EH (cell line): ENCODE data around the gene CDC42EP3.

ENCODE experiments used
- DNase-seq: peaks from one replicate; pipeline ENCODE4 v3.0.0-alpha.2; 2015; ENCODE audit warnings: low read depth

CDC42EP3 gene

DNA sequence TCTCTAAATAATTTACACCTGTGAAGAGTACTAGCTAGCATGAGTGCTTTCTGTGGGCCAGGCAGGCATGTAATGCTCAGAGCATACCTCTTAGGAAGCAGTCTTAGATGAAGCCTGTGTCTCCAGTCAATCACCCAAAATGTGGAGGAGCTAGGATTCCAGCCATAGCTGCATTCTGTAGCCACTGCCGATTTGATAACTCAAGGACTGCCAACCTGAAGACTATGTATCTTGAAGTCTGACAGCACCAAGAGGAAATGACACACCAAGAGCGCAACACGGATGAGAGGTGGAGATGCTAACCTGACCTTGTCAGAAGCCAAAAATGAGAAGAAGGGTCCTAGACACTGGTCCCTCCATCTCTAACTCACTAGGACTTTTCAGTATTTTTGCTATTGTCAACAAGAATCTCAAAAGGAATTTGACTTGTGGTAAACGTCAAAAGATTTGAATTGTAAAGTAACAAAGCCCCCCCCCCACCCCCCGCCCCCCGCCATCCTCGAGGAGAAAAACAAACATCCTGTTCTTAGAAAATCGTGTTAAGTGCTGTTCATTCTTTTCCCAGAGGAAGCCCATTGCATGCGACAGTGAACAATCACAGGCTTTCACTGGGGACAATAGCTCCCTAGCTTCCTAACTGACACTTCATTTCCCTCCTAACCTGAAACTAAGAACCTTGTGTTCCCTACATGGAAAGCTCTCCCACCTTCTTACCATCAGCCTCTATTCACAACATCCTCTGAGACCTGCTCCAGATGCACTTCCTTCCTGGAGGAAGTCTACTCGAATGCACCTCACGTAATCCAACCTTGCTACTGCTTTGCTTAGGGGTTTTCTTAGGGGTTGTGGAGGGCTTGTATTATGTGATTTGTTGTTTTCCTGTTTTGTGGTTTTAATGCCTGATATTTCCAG lies 14.7 kb downstream of the CDC42EP3 start:
- peak; percentile 60 for DNase-seq

DNA sequence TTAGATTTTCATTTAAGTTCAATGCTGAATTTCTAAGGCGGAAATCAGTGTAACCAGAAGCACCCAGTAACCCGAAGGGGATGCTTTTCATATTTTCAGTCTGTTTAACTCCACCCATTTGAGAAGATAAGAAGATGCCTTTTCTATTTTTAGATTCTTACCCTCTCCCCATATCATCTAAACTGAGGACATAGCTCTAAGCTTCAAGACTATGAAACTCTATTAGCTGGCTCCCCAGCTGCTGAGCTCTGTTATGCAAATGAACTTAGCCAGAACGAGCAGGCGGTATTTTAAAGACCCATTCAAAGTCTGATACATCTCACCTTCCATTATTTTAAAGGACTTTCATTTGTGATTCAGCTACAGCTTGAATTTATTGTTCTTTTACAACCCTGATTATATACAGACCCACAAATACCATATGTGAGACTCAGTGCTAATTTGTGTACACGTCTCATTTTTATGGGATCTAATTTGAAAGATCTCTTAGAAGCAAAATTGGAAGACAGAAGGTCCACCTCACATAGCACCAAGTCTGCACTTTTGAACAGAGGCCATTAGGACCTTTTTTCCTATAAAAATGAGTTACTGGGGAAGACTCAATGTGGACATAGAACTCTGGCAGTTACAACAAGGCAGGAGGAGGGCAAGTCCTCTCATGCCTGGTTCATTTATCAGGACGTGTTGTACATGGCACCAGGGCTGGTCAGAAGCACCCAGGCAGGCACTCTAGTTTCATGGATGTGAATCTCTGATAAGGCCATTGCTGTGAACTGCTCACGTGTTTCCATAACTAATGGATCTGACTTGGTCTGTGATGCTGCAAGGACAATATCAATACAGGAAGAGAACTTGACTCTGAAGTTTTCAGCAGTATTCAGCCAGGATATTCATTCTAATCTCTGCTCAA lies 16.3 kb downstream of the CDC42EP3 start:
- peak; percentile 76 for DNase-seq

DNA sequence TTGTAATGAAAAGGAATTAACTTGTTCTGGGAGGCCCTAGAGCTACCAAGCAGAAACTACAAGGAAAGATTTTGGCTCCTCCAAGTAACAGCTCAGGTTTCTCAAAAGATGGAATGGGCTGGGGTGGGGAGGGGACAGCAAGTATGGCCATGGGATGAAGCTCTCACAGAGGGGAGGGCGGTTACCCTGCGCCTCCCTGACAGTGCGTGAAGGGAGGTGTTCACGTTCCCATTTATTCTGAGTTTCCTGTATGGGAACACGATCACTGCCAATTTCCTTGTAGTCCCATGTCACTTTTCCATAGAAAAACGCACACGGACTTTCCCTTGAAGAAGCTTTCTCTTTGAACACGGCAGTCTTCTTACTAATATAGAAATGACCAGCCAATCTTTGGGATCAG lies 17.0 kb downstream of the CDC42EP3 start:
- no peak for DNase-seq

DNA sequence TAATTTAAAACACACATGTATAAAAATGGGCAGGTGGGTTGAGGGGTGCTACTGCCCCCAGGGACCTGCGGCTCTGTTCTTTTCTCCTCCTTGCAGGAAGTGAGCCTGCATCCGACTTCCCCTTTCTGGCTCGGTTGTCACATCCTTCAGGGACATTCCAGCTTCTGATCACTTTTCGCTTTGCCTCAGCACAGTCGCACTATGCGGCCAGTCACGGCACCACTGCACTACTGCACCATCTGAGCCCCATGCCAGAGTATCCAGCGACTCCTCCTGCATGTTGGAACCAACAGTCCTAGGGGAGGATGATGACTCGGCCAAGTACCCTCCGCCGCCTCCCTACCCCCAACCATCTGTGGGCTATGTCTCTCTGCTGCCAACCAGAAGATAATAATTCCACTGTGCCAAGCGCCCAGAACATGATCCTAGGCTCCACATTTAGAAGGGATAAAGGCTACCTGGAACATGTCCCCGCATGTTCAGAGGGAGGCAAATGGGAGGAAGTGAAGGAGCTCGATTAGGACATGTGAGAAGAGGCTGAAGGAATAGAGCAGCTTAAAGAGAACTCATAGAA lies 17.6 kb downstream of the CDC42EP3 start:
- no peak for DNase-seq

DNA sequence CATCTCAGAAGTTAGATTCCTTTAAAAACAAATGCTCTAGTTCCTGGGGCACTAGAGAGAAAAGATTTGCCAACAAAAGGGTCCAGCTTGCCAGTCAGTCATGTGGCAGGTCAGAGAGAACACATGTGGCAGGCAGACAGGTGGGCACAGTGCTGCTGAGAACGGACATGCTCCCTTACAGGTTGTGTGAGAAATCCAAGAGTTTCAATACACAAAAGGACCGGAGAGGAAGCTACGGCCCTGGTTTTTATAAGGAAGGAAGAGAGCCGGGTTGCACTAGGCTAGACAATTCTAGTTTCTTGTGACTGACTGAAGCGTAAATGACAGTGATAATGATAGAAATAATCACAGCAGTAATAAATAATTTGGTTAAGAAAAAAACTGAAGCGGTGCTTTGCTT lies 18.3 kb downstream of the CDC42EP3 start:
- no peak for DNase-seq

DNA sequence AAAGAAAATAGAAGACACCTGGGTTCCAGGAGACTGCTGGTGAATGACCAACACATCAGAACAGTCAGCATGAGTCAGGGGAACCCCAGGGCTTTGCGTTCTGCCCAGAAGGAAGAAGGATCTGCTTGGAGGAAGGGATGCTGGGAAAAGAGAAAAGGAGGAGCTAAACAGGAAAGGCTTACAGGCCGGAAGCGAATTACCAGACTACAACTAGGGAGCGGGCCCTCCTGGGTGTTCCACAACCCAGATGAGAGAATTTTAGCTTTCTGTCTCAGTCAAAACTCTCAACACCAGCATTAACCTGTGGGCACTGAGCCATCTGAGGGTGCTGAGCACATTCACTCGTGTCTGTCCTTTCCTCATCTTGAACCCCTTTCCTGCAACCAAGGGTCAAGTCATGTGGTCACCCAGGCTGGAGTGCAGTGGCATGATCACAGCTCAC lies 19.2 kb downstream of the CDC42EP3 start:
- DNase-seq = peak; percentile 92

DNA sequence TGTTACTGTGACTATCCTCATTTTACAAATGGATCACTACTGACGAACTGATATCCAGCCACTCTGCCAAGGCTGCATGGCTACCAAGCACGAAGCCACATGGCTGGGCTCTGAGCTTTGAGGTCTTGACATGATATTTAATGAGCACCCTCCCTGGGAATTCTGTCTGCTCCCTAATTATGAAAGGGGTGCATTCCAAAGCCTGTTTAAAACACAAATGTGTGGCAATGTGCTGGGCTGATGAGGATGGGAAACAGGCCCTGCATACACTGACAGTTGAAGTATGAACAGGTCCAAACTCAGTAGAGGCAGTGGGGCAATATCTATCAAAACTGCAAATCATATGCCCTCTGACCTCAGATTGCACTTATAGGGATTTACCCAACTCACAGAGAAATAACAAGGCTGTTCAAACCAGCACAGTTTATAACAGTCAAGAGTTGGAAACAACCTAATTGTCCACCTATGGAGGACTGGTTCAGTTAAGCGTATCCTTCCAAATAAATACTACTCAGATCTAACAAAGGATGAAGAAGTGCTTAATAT lies 20.8 kb downstream of the CDC42EP3 start:
- DNase-seq = no peak

DNA sequence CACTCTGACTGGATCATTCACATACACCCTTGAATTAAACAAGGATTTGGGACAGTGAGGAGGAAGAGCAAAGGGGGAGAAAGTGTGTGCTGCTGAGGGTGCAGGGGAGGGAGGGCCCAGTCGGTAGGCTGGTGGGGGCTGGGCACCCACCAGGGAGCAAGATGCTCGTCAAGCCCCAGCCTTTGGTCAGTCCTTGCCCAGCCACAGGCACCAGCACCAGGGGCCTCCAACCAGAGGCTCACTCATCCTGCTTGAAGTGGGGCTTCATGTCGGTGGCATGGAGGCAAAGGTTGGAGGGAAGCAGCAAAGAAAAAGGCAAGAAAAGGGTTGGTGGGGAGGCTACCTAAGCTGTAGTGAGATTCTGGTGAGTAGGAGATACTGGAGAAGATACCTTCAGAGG lies 21.9 kb downstream of the CDC42EP3 start:
- no peak for DNase-seq

DNA sequence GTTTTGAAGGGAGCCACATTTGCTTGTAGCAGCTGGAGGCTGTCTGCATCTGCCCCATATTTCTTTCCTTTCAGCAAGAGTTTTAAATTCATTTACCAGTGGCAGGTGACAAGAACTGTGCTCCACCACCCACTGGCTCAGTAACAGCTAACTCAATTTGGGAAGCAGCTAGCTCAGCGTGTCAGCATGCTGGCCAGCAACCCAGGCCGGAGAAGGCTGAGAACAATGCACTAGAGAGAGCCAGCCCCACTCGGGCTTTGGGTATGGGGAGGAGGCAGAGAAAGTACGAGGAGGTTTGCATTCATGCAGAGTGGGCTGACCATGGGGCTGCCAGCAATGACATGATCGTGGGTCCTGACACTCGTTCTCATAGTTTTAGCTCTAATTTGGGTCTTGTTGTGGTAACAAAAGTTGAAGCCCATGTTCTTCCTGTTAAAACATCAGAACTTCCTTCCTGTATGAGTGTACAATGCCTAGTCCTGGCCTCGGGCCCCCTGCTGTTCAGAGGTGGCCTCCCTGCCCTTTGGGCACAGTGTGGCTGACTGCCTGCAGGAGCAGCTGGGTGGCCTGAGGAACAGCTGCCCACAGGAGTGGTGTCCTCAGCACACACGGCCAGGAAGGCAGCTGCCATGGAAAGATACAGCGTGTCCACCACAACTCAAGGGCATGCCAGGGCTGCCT lies 23.0 kb downstream of the CDC42EP3 start:
- no peak for DNase-seq

DNA sequence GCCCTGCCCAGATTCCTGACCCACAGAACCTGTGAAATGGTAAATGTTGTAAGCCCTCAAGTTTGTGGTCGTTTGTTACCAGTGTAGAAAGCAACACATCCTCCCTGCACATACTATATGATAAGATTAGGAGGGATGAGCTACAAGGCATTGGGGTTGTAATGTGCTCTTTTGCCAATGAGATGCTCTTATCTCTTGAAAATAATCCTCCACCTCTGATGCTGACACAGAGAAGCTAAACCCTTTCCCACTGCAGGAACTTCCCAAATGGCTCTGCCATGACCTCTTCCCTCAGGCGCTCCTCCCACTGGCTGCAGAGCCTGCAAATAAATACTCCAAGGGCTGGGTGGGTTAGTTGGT lies 23.5 kb downstream of the CDC42EP3 start:
- DNase-seq = no peak

DNA sequence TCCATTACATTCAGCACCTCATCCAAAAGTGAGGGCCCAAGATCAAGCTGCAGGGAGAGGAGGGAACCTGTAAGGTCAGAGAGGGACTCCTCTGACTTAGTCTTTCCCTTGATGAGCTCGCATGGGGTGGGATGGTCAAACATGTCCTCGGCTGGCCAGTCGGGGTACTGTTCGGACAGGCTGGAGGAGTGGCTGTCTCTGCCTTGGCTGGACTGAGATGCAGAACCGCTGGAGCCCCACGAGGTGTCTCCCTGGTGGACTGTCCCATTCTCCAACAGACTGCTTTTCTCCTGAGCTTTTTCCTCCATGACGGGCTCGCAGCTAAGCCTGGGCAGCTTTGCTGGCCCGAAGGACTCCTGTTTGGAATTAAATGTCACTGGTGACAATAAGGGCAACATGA lies 25.6 kb downstream of the CDC42EP3 start:
- no peak for DNase-seq

DNA sequence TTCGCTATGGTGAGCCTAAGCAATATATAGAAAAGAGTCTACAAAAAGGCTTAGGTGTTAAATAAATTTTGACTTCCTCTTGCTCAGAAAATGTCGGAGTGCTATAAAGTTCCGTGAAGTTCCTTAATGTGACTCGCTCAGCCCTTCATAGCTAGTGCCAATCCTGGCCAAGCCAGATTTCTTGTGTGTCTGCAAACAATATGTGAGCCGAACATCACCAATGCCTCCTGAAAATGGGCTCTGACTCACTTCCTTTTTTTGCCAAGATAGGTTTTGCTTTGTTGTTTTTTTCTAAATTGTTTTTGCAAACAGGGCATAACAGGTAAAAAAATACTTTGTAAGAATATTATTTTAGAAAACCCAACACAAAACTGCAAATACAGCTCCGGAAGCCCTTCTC lies 26.1 kb downstream of the CDC42EP3 start:
- DNase-seq = peak; percentile 71

DNA sequence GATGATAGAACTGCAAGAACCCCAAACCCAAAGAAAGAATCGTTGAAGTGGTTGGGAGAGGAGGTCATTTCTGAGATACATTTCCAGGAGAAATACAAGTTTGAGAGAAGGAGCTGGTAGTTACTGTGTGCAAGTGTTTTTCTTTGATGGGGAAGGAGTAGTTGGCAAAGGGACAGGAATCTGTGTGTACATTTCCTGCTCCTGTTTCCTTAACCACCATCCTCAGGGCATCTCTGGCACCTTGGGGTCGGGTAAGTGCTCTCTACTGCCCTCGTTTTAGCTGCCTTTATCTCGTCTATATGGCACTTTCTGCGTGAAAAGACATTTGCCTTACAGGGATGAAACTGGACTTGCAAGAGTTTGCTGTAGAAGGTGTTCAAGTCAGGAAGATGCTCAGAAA lies 27.3 kb downstream of the CDC42EP3 start:
- DNase-seq = peak; percentile 57

DNA sequence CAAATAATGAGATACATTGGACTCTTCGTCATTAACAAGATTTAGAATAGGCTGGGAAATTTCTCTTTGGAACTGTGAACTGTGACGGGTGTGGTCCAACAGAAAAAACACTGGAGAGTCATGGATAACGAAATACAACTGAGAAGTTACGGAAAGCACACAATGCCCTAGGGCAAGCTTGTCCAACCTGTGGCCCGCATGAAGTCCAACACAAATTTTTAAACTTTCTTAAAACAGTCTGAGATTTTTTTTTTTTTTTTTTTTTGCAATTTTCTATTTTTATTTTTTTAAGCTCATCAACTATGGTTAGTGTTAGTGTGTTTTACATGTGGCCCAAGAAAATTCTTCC lies 27.7 kb downstream of the CDC42EP3 start:
- no peak for DNase-seq

DNA sequence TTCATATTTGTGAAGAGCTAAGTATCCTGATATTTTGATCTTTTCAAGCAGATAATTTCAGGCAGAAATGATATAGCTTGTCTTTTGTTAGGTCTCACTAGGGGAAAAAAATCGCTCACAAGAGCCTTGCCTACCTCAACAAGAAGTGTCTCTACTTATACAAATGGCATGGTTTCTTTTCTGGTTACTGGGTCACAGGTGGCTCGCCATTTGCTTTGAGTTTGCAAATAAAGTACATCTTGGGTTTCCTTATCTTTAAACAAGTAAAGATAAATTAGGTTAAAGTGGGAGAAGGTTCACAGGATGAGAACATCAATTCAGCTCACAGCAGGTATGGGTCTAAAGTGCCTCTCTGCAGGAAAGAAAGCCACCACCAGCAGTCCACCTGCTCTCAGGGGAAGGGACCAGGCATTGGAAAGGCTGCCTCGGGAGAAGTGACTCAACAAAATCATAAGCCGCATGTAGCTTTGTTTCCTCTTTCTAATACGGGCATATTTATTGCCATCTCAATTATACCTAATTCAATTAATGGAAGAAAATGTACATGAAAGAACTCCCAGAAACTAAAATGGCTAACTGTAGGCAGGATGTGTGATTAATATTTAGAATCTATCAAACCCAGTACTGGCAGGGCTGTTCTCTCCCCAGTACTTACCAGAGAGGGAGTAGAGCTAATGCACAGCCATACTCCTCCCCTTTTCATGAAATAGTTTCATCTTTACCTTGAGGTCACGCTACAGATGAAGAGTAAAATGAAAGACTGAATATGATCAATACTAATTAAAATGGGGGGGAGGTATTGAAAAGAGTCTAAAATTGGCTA lies 28.3 kb downstream of the CDC42EP3 start:
- DNase-seq = no peak

DNA sequence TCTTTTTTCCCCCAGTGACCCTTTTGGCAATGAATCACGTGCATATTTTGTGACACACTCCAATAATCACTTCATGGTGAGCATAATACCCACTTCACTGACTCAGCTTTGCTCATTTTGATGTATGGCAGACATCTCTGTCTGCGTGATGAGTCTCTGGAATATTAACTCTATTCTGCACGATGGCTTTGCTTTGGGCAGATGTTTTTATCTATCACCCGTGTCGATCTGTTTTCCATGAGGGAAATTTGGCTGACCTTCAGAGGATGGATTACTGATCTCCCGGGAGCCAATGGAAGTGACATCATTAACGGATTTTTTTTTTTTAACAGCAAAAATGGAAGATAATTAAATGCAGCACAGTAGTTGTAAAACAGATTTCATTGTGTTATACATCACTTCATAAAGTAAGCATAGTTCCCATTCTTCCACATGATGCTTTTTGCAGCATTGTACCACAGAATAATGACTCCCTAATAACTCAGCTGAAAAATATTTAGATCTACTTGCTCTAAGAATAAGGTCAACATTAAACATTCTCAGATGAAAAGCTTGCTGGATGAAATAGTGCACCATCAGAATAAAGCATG lies 29.8 kb downstream of the CDC42EP3 start:
- DNase-seq = peak; percentile 93

DNA sequence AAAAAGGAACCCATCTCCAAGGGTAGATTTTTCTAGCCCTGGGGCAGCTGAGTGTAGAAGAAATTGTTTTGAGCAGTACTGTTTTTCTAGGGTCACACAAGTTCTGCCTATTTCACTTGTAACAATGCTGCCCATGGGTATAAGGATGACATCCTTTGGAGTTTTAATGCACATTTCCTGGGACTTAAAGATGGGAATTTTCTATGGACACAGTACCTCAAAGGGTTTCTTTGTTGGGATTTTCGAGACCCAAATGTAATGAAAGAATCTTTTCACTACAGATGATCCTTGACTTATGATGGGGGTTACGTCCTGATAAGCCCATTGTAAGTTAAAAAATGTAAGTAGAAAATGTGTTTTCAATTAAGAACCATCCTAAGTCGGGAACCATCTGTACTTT lies 31.8 kb downstream of the CDC42EP3 start:
- DNase-seq = no peak

DNA sequence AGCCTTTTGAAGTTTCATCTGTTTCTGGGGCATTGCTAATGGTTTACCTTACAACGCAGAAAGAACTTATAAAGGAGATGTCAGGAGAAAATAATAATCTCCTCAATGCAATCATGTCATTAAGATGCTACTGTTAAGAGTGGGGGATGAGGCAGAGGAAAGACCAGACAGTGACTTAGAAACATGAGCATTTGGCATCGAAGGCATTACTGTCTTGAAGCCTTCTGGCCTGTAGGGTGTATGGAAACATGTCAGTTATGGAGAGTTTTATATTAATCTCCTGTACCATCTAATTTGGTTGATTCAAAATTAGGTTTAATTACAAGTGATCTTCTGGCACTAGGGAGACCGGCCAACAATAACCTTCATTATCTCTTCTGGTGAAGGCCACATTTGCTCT lies 32.5 kb downstream of the CDC42EP3 start:
- peak; percentile 27 for DNase-seq

DNA sequence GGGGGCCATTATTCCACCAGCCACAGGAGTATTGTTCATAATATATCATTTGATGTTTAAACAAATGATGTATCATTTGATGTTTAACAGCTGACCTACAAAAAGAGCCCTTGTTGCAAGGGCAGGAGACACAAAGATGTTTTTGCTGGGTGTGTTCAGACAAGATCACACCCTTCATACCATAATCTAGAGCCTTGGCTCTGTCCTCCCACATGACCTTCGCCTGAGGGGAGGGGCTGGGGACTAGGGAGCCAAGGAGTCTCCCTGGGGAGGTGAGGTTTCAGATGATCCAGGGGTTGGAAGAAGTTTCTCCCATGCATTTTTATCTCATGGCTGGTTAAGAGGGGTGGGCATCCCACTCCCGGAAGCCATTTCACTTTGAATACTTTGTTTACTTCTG lies 33.5 kb downstream of the CDC42EP3 start:
- DNase-seq = peak; percentile 52

DNA sequence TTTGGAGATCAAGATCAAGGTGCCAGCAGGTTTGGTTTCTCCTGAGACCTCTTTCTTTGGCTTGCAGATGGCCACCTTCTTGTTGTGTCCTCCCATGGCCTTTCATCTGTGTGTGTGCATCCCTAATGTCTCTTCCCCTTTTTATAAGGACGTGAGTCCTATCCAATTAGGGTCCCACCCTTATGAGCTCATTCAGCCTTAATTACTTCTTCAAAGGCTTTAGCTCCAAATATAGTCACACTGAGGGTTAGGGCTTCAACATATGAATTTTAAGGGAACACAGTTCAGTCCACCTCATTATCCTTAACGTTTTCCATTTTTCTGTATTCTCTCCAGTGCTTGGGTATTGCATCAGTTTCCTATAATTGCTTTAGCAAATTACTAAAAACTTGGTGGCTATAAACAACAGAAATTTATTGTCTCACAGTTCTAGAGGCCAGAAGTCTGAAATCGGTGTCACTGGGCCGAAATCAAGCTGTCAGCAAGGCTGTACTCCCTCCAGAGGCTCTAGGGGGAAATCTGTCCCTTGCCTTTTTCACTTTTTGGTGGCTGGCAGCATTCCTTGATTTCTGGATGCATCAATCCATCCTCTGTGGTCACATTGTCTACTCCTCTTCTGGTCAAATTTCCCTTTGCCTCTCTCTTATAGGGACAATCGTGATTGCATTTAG lies 34.1 kb downstream of the CDC42EP3 start:
- peak; percentile 64 for DNase-seq
